ENCODE results near the gene RPL41.

The RPL41 gene

GRCh38 chr12:56098592-56098991 lies 17.8 kb upstream of the RPL41 start:
- H3K9me3 Mint-ChIP-seq = no peaks in the 10 kb centered on the region
- no peak for TF ChIP-seq CTCF (IDR thresholded peaks at IDR 0.05; ENCODE audit: unreplicated experiment in 3 of 3)
- H3K27ac Mint-ChIP-seq = no peak overlapping the region
- H3K27me3 Mint-ChIP-seq (ENCODE audit: low read depth) = peaks cover 7% of the 10 kb centered on the region
- H3K4me1 Mint-ChIP-seq = peaks cover 7% of the 10 kb centered on the region
- peaks cover 34% of the 10 kb centered on the region for H3K36me3 Mint-ChIP-seq (ENCODE audit: low read depth)
- no peak overlapping the region for H3K4me3 Mint-ChIP-seq

DNA sequence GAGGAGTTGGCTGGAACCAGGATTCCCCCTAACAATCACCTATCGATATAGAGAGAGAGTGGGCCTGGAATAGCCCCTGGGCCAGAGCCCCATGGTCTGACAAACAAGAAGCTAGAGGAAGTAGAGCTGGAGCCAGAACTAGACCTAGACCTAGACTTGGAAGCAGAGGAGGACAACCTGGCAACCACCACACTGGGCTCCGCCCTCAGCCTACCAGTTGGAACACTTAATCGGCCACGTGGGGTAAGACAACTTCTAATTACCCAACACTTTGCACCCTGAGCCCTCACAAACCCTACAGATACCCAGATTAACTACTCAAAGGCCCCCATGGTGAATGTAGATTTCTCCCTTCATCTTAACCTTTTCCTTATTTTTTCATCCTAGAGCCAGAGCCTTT lies 16.6 kb upstream of the RPL41 start:
- no peak for TF ChIP-seq CTCF (IDR thresholded peaks at IDR 0.05; ENCODE audit: unreplicated experiment in 3 of 3)
- peaks cover 11% of the 10 kb centered on the region for H3K4me1 Mint-ChIP-seq
- H3K27me3 Mint-ChIP-seq (ENCODE audit: low read depth) = peaks cover 7% of the 10 kb centered on the region
- peak overlapping the region in 2 of 3 experiments; percentile 5 to 34 for H3K4me3 Mint-ChIP-seq
- peaks cover 27% of the 10 kb centered on the region for H3K36me3 Mint-ChIP-seq (ENCODE audit: low read depth)
- H3K9me3 Mint-ChIP-seq = no peaks in the 10 kb centered on the region
- H3K27ac Mint-ChIP-seq = no peak overlapping the region

- H3K27ac Mint-ChIP-seq = no peak overlapping the region
- no peak for TF ChIP-seq CTCF (IDR thresholded peaks at IDR 0.05; ENCODE audit: unreplicated experiment in 3 of 3)
- H3K27me3 Mint-ChIP-seq (ENCODE audit: low read depth) = peaks cover 6% of the 10 kb centered on the region
- no peak overlapping the region for H3K4me3 Mint-ChIP-seq
- peaks cover 20% of the 10 kb centered on the region for H3K4me1 Mint-ChIP-seq
- no peaks in the 10 kb centered on the region for H3K9me3 Mint-ChIP-seq
- peaks cover 28% of the 10 kb centered on the region for H3K36me3 Mint-ChIP-seq (ENCODE audit: low read depth)
Observed at GRCh38 chr12:56101045-56101444, 15.4 kb upstream of the RPL41 start.

DNA sequence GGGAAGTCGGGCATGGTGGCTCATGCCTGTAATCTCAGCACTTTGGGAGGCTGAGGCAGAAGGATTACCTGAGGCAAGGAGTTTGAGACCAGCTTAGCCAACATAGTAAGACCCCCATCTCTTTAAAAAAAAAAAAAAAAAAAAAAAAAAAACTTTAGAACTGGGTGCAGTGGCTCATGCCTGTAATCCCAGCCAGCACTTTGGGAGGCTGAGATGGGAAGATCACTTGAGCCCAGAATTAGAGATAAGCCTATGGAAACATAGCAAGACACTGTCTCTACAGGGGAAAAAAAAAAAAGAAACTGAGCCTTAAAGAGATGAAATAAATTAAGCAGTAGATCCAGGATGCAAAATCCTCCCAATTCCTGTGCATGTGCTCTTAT lies 13.8 kb upstream of the RPL41 start:
- H3K27me3 Mint-ChIP-seq (ENCODE audit: low read depth) = peaks cover 3% of the 10 kb centered on the region

GRCh38 chr12:56103066-56103711 lies 13.2 kb upstream of the RPL41 start:
- H3K27ac Mint-ChIP-seq = peak overlapping the region; percentile 90 to 97 (median 97)
- peaks cover 3% of the 10 kb centered on the region for H3K27me3 Mint-ChIP-seq (ENCODE audit: low read depth)
- H3K4me1 Mint-ChIP-seq = peaks cover 32% of the 10 kb centered on the region
- H3K4me3 Mint-ChIP-seq = peak overlapping the region; percentile 93 to 95 (median 94)
- TF ChIP-seq CTCF (IDR thresholded peaks at IDR 0.05; ENCODE audit: unreplicated experiment in 3 of 3) = no peak
- no peaks in the 10 kb centered on the region for H3K9me3 Mint-ChIP-seq
- peaks cover 38% of the 10 kb centered on the region for H3K36me3 Mint-ChIP-seq (ENCODE audit: low read depth)

More for the DNA sequence above, 13.8 kb upstream of the RPL41 start:
- Mint-ChIP-seq H3K4me1 (peaks cover 32% of the 10 kb centered on the region), H3K36me3 (ENCODE audit: low read depth) (peaks cover 35% of the 10 kb centered on the region), H3K4me3 (peak overlapping the region; percentile 93 to 95 (median 94)), H3K27ac (peak overlapping the region; percentile 90 to 97 (median 97)), H3K9me3 (no peaks in the 10 kb centered on the region)
- TF ChIP-seq CTCF (IDR thresholded peaks at IDR 0.05; ENCODE audit: unreplicated experiment in 3 of 3) = no peak

- Mint-ChIP-seq H3K27ac (peak overlapping the region; percentile 90 to 97 (median 97)), H3K4me1 (peaks cover 32% of the 10 kb centered on the region), H3K9me3 (no peaks in the 10 kb centered on the region), H3K36me3 (ENCODE audit: low read depth) (peaks cover 43% of the 10 kb centered on the region), H3K4me3 (peak overlapping the region; percentile 93 to 95 (median 94)), H3K27me3 (ENCODE audit: low read depth) (peaks cover 3% of the 10 kb centered on the region)
- TF ChIP-seq CTCF (IDR thresholded peaks at IDR 0.05; ENCODE audit: unreplicated experiment in 3 of 3) = no peak
Observed at GRCh38 chr12:56103823-56104108, 12.7 kb upstream of the RPL41 start.
